DND-41 (cell line): ENCODE data around the gene VIM.
"Not testable (repeated sequence)": the region's sequence is repeated elsewhere in the genome, so short reads cannot be mapped to it uniquely, and the experiment has no call there.

Source experiments
- EZH2 ChIP-seq: IDR thresholded peaks from 3 replicates; pipeline ENCODE4 v1.6.1; 2012; ENCODE audit warnings: borderline replicate concordance, low read depth, mild to moderate bottlenecking, moderate library complexity, low read length, inconsistent platforms; ENCODE audit not compliant: severe bottlenecking
- TF ChIP-seq, protein P1 (sequence below): IDR thresholded peaks from 2 replicates; pipeline ENCODE4 v1.5.1; 2012; ENCODE audit warnings: borderline replicate concordance, low read length, moderate library complexity, mild to moderate bottlenecking; ENCODE audit not compliant: poor library complexity, severe bottlenecking; ENCODE audit errors: extremely low read depth

- TF ChIP-seq, protein P1, sequence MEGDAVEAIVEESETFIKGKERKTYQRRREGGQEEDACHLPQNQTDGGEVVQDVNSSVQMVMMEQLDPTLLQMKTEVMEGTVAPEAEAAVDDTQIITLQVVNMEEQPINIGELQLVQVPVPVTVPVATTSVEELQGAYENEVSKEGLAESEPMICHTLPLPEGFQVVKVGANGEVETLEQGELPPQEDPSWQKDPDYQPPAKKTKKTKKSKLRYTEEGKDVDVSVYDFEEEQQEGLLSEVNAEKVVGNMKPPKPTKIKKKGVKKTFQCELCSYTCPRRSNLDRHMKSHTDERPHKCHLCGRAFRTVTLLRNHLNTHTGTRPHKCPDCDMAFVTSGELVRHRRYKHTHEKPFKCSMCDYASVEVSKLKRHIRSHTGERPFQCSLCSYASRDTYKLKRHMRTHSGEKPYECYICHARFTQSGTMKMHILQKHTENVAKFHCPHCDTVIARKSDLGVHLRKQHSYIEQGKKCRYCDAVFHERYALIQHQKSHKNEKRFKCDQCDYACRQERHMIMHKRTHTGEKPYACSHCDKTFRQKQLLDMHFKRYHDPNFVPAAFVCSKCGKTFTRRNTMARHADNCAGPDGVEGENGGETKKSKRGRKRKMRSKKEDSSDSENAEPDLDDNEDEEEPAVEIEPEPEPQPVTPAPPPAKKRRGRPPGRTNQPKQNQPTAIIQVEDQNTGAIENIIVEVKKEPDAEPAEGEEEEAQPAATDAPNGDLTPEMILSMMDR: not testable (repeated sequence)
- TF ChIP-seq EZH2: not testable (repeated sequence)
Observed at GRCh38 chr10:17266549-17266948, 38.5 kb downstream of the VIM start.
